CD4-positive, alpha-beta T cell treated with Interleukin-15 for 4 hours (primary cell): ENCODE measurements around the gene B3GNT3.
A peak's percentile ranks its signal among the peaks of the same experiment; 100 is the strongest.
"Not testable (repeated sequence)": the region's sequence is repeated elsewhere in the genome, so short reads cannot be mapped to it uniquely, and the experiment has no call there.

Source experiments
- DNase-seq: peaks from one replicate; pipeline ENCODE4 v3.0.0-alpha.2; 2020; ENCODE audit warnings: low spot score

The B3GNT3 gene

GRCh38 chr19:17796838-17797423 lies 2.0 kb downstream of the B3GNT3 start:
- no peak for DNase-seq

DNA sequence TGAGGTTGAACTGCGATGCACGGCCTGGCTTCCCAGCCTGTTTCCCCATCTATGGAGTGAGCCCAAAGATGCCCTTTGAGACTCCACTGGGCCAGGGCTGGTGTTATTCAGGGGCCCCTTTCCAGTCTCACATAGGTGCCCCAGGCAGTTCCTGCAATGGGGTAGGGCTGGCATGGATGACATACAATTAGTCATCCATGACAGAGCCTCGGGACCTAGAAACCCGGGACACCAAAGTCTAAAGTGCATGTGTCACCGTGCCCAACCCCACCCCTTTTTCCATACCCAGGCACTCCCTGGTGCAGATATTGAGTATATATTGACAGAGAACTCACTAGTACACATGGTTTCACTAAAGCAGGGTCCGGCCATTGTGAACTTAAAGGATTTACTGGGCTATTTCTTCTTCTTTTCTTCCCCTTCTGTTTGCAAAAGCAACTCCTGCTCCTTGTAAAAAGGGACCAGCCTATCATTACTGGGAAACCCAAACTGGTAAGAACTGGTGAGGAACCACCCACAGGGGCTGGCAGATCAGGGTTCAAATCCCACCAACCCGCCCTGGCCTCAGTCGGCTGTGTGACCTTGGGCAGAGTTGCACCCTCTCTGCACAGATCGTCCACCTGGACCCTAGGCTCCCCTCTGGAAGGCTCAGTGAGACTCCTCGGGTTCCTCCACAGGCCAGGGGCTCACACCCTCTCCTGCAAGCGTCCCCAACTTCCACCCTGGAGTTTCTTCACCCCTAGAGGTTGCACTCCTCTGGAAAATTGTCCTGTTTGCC lies 2.7 kb downstream of the B3GNT3 start:
- DNase-seq: no peak

DNA sequence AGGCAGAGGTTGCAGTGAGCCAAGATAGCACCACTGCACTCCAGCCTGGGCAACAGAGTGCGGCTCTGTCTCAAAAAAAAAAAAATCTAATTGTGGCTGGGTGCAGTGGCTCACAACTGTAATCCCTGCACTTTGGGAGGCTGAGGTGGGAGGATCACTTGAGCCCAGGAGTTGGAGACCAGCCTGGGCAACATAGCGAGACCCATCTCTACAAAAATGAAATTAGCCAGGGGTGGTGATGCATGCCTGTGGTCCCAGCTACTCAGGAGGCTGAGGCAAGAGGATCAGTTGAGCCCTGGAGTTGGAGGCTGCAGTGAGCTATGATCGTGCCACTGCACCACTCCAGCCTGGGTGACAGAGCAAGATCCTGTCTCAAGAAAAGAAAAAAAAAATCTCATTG lies 3.7 kb downstream of the B3GNT3 start:
- DNase-seq: not testable (repeated sequence)

- no peak for DNase-seq
Observed at GRCh38 chr19:17802137-17802858, 7.4 kb downstream of the B3GNT3 start.

DNA sequence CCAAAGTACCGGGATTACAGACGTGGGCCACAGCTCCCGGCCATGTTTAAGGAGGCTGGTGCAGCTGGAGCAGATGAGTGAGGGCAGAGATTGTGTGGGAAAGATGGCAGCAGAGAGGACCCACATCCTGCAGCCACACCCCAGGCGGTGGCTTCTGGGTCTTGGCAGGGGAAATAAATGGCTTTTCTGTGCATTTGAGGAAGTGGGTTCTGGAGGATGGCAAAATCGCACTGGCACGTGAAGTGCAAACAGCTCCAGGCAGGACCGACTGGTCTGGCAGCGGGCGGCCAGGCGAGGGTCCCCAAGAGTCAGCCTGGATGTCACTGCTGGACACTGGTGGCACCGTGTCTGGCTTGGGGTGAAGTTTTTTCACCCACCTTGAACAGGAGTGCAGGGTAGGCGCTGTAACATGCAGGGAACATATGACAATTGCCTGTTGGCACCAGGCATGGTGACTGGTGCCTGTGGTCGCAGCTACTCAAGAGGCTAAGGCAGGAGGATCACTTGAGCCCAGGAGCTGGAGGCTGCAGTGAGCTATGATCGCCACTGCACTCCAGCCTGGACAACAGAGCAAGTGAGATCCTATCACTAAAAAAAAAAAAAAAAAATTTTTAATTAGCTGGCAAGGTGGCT lies 8.4 kb downstream of the B3GNT3 start:
- DNase-seq: peak; percentile 35

- DNase-seq: no peak
Observed at GRCh38 chr19:17805427-17805826, 10.5 kb downstream of the B3GNT3 start.

- no peak for DNase-seq
Observed at GRCh38 chr19:17806945-17807344, 12.0 kb downstream of the B3GNT3 start.

DNA sequence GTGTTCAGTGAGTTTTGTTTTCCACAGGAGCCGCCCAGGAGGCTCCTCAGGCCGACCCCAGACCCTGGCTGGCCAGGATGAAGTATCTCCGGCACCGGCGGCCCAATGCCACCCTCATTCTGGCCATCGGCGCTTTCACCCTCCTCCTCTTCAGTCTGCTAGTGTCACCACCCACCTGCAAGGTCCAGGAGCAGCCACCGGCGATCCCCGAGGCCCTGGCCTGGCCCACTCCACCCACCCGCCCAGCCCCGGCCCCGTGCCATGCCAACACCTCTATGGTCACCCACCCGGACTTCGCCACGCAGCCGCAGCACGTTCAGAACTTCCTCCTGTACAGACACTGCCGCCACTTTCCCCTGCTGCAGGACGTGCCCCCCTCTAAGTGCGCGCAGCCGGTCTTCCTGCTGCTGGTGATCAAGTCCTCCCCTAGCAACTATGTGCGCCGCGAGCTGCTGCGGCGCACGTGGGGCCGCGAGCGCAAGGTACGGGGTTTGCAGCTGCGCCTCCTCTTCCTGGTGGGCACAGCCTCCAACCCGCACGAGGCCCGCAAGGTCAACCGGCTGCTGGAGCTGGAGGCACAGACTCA lies 12.9 kb downstream of the B3GNT3 start:
- DNase-seq: no peak

GRCh38 chr19:17811103-17811502 lies 16.2 kb downstream of the B3GNT3 start:
- no peak for DNase-seq

GRCh38 chr19:17811681-17812080 lies 16.7 kb downstream of the B3GNT3 start:
- no peak for DNase-seq

- no peak for DNase-seq
Observed at GRCh38 chr19:17812099-17812498, 17.2 kb downstream of the B3GNT3 start.

DNA sequence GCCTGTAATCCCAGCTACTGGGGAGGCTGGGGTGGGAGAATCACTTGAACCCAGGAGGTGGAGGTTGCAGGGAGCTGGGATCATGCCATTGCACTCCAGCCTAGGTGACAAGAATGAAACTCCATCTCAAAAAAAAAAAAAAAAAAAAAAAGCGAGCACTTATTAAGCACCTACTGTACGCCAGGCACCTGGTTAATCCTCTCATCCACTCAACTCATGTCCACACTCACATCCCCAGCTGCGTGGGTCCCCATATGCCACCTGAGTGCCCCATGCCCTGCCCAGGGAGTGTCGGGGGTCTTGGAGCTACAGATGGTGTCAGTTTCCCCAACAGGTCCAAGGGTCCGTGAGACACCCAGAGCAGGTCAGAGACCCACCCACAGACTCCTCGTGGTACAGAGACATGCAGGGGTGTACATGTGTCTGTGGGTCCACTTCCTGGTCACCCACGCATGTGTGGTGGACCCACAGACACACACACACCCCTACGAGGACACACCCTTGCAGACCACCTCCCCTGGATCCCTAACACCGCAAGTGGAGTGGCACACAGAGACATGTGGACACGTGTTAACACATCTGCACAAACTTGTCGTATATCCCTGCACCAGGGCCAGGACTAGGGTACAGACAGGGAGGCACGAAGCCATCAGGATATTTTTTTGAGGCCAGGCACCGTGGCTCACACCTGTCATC lies 22.9 kb downstream of the B3GNT3 start:
- no peak for DNase-seq

DNA sequence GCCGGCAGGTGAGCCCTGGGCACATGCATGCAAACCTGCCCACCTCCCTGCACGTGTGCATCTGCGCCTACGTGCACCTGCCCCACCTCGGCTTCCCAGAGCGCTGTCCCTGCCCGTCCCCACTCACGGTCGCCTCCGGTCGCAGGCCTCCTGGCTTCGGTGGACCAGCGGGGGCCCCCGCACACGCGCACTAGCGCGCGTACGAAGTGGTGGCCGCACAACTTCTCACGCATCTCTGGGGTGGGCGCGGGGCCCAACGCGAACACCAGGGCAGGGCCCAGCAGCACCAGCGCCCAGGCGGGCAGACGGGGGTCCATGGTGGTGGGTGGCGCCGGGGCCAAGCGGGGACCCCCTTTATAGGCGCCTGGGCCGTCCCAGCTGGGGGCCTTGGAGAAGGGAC lies 26.3 kb downstream of the B3GNT3 start, which contains the start of gene INSL3:
Gene INSL3, minus strand, starts transcription at position 330 of the 400 bp plus-strand sequence. Its CDS starts 13 bp downstream, at position 317.
- DNase-seq: no peak

- no peak for DNase-seq
Observed at GRCh38 chr19:17824339-17824738, 29.4 kb downstream of the B3GNT3 start.

DNA sequence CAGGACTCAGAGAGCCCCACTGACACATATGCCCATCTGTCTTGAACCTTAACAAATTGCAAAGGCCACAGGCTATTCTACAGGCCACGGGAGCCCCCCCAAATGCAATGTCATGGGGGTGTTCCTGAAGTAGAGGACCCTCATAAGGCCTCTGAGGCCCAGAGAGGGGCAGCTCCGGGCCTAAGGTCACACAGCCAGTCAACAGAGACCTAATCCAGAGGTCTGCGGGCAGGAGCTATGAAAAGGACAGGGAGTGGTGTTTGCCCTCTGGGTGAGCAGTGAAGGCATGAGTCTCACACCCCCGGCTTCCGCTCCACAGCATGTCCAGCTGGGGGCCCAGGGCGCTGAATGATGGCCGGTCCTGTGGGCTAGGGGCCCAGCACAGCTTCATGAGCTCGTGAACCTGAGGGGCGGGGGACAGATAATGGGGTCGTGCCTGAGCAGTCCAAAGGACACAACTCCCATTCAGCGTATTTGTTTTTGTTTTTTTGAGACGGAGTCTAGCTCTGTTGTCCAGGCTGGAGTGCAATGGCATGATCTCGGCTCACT lies 31.6 kb downstream of the B3GNT3 start:
- no peak for DNase-seq

GRCh38 chr19:17829855-17830566 lies 35.1 kb downstream of the B3GNT3 start:
- no peak for DNase-seq

GRCh38 chr19:17830567-17831418 lies 35.9 kb downstream of the B3GNT3 start:
- DNase-seq: no peak

- DNase-seq: no peak
Observed at GRCh38 chr19:17831419-17831888, 36.5 kb downstream of the B3GNT3 start.

GRCh38 chr19:17832443-17833208 lies 37.7 kb downstream of the B3GNT3 start:
- DNase-seq: no peak
